ENCODE data around the gene RERG.

Gene RERG

GRCh38 chr12:15194456-15195368, 26.5 kb downstream of the RERG start:
- no peak overlapping the region for H3K4me3 ChIP-seq (replicated peaks; ENCODE audit: low read depth, low read length)
- no peak for DNase-seq (ENCODE audit: extremely low read depth, insufficient read length)
- H3K27me3 ChIP-seq (replicated peaks; ENCODE audit: control insufficient read depth, insufficient read depth, low read length) = no peaks in the 10 kb centered on the region
- TF ChIP-seq, protein P1, sequence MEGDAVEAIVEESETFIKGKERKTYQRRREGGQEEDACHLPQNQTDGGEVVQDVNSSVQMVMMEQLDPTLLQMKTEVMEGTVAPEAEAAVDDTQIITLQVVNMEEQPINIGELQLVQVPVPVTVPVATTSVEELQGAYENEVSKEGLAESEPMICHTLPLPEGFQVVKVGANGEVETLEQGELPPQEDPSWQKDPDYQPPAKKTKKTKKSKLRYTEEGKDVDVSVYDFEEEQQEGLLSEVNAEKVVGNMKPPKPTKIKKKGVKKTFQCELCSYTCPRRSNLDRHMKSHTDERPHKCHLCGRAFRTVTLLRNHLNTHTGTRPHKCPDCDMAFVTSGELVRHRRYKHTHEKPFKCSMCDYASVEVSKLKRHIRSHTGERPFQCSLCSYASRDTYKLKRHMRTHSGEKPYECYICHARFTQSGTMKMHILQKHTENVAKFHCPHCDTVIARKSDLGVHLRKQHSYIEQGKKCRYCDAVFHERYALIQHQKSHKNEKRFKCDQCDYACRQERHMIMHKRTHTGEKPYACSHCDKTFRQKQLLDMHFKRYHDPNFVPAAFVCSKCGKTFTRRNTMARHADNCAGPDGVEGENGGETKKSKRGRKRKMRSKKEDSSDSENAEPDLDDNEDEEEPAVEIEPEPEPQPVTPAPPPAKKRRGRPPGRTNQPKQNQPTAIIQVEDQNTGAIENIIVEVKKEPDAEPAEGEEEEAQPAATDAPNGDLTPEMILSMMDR (IDR thresholded peaks at IDR 0.05; ENCODE audit: insufficient read depth, low read length, poor library complexity, severe bottlenecking) = no peak
- H3K36me3 ChIP-seq (ENCODE audit: control insufficient read depth, insufficient read depth, low read length) = no peaks in the 10 kb centered on the region

DNA sequence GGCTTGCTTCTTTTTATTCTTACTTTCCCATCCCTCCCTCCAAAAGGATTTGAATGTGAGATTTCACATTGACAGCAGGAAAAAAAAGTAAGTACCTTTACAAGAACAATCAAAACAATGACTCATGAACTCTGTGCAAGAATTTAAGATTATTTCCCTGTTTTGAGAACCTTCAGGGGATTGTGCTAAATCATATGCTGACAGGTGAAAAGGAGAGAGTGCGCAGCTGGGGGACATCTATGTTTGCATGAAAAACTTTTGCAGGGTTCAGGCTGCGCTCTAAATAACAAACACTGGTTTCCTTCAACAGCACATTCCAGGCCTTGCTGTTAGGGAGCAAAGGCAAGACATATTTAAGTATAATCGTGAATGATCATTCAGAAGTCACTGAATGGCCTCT, 27.3 kb downstream of the RERG start:
- DNase-seq (ENCODE audit: extremely low read depth, insufficient read length) = no peak
- TF ChIP-seq, protein P1 (IDR thresholded peaks at IDR 0.05; ENCODE audit: insufficient read depth, low read length, poor library complexity, severe bottlenecking) = no peak
- Histone ChIP-seq H3K27me3 (replicated peaks; ENCODE audit: control insufficient read depth, insufficient read depth, low read length) (no peaks in the 10 kb centered on the region), H3K36me3 (ENCODE audit: control insufficient read depth, insufficient read depth, low read length) (no peaks in the 10 kb centered on the region), H3K4me3 (replicated peaks; ENCODE audit: low read depth, low read length) (no peak overlapping the region)

DNA sequence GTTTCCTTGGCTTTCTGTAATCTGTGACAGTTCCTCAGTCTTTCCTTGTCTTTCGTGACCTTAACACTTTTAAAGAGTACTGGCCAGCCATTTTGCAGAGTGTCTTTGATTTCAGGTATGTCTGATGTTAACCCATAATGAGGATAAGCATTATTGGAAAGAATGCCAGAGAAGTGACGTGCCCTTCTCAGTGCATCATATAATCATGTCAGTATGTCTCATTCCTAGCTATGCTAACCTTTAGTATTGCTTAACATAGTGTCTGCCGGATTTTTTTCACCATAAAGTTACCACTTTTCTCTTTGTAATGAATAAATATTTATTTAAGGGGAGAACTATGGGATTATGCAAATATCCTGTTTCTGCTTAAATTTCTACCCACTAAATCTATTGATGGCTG, 28.5 kb downstream of the RERG start:
- TF ChIP-seq, protein P1 (IDR thresholded peaks at IDR 0.05; ENCODE audit: insufficient read depth, low read length, poor library complexity, severe bottlenecking) = no peak
- no peak for DNase-seq (ENCODE audit: extremely low read depth, insufficient read length)
- no peak overlapping the region for H3K4me3 ChIP-seq (replicated peaks; ENCODE audit: low read depth, low read length)
- H3K36me3 ChIP-seq (ENCODE audit: control insufficient read depth, insufficient read depth, low read length) = no peaks in the 10 kb centered on the region
- no peaks in the 10 kb centered on the region for H3K27me3 ChIP-seq (replicated peaks; ENCODE audit: control insufficient read depth, insufficient read depth, low read length)

DNA sequence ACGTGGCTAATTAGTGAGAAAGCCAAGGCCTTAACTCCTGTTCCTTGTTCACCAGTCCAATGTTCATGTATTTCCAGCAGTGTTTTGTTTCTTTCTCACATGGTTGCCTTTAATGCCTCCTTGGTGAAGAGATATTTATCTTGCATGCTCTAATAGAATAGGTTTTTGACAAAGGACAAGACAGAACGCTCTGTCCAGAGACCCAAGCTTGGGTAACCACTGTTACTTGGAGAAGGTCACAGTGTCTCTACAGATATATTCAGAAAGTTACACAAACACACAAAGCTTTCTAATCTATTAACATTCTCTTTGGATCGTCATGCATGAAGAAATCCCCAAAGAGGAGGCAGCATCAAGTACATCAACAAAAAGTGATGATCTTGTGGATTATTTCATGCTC, 33.1 kb downstream of the RERG start:
- DNase-seq (ENCODE audit: extremely low read depth, insufficient read length) = no peak
- TF ChIP-seq, protein P1 (IDR thresholded peaks at IDR 0.05; ENCODE audit: insufficient read depth, low read length, poor library complexity, severe bottlenecking) = no peak
- H3K36me3 ChIP-seq (ENCODE audit: control insufficient read depth, insufficient read depth, low read length) = no peaks in the 10 kb centered on the region

GRCh38 chr12:15186597-15186996, 34.6 kb downstream of the RERG start:
- H3K27me3 ChIP-seq (replicated peaks; ENCODE audit: control insufficient read depth, insufficient read depth, low read length) = no peaks in the 10 kb centered on the region
- no peak for DNase-seq (ENCODE audit: extremely low read depth, insufficient read length)
- no peak overlapping the region for H3K4me3 ChIP-seq (replicated peaks; ENCODE audit: low read depth, low read length)
- H3K36me3 ChIP-seq (ENCODE audit: control insufficient read depth, insufficient read depth, low read length) = no peaks in the 10 kb centered on the region
- TF ChIP-seq, protein P1 (IDR thresholded peaks at IDR 0.05; ENCODE audit: insufficient read depth, low read length, poor library complexity, severe bottlenecking) = no peak

More for the DNA sequence above, 33.1 kb downstream of the RERG start:
- H3K27me3 ChIP-seq (replicated peaks; ENCODE audit: control insufficient read depth, insufficient read depth, low read length) = no peaks in the 10 kb centered on the region
- H3K4me3 ChIP-seq (replicated peaks; ENCODE audit: low read depth, low read length) = no peak overlapping the region
